Renal cortical epithelial cell (primary cell): ENCODE results near the gene IL19. TPM values are rescaled to one million over a fixed set of nuclear protein-coding genes. Genes with fewer than 3 reads are reported as not detected.

ENCODE experiments used
- DNase-seq: peaks from one replicate; pipeline ENCODE4 v3.0.0-alpha.2; 2011; ENCODE audit warnings: low read depth
- total RNA-seq: library from RNA; depleted of rRNA; stranded (reverse); fragments of >200 nt; gene quantifications from 2 replicates; pipeline ENCODE4 v1.2.3, GENCODE V29; 2014

IL19 gene
- total RNA-seq, 1 donor from 2014 or later: not detected

GRCh38 chr1:206859082-206859521 is 88.5 kb downstream of the IL19 start:
- DNase-seq: no peak

- DNase-seq: no peak
These were observed 89.6 kb downstream of the IL19 start for GRCh38 chr1:206860165-206860564.

GRCh38 chr1:206863266-206863665 is 92.7 kb downstream of the IL19 start:
- DNase-seq: no peak

- DNase-seq: peak; percentile 76
These were observed 94.5 kb downstream of the IL19 start, which contains the start of gene IL20 for GRCh38 chr1:206864939-206865671. Gene IL20 (plus strand): TSS chr1:206865623. CDS start chr1:206865853, 230 bp downstream.

GRCh38 chr1:206866062-206866461 is 95.5 kb downstream of the IL19 start:
- DNase-seq: no peak

- no peak for DNase-seq
These were observed 96.7 kb downstream of the IL19 start for GRCh38 chr1:206867239-206867638.

GRCh38 chr1:206867716-206868115 is 97.1 kb downstream of the IL19 start:
- no peak for DNase-seq

GRCh38 chr1:206868264-206868663 is 97.7 kb downstream of the IL19 start:
- DNase-seq: no peak

GRCh38 chr1:206872139-206872538 is 101.6 kb downstream of the IL19 start:
- DNase-seq: no peak

- DNase-seq: peak; percentile 34
These were observed 103.1 kb downstream of the IL19 start for GRCh38 chr1:206873603-206874188.

- DNase-seq: no peak
These were observed 105.3 kb downstream of the IL19 start for GRCh38 chr1:206875752-206876377.

- no peak for DNase-seq
These were observed 107.9 kb downstream of the IL19 start for GRCh38 chr1:206878456-206878855.

GRCh38 chr1:206880314-206880713 is 109.7 kb downstream of the IL19 start:
- no peak for DNase-seq

- no peak for DNase-seq
These were observed 112.0 kb downstream of the IL19 start for GRCh38 chr1:206882555-206882954.

- DNase-seq: no peak
These were observed 112.6 kb downstream of the IL19 start for GRCh38 chr1:206883160-206883559.

GRCh38 chr1:206883876-206884275 is 113.3 kb downstream of the IL19 start:
- DNase-seq: no peak

GRCh38 chr1:206885341-206886060 is 114.9 kb downstream of the IL19 start:
- no peak for DNase-seq

GRCh38 chr1:206886831-206887230 is 116.3 kb downstream of the IL19 start:
- DNase-seq: peak; percentile 63

- DNase-seq: peak; percentile 28
These were observed 117.1 kb downstream of the IL19 start for GRCh38 chr1:206887701-206888100.

- DNase-seq: peak; percentile 53
These were observed 119.8 kb downstream of the IL19 start for GRCh38 chr1:206890125-206891060.

- no peak for DNase-seq
These were observed 120.8 kb downstream of the IL19 start for GRCh38 chr1:206891412-206891811.
